ENCODE data around the gene NPBWR2.

GRCh38 chr20:64081624-64081964, 25.8 kb downstream of the NPBWR2 start:
- no peak for TF ChIP-seq CTCF (IDR thresholded peaks at IDR 0.05)
- TF ChIP-seq POLR2A (IDR thresholded peaks at IDR 0.05): no peak

Measured in lower leg skin (tissue), 3 donors.